Measurements from ENCODE around the gene PLSCR5.

- TF ChIP-seq, protein P1, sequence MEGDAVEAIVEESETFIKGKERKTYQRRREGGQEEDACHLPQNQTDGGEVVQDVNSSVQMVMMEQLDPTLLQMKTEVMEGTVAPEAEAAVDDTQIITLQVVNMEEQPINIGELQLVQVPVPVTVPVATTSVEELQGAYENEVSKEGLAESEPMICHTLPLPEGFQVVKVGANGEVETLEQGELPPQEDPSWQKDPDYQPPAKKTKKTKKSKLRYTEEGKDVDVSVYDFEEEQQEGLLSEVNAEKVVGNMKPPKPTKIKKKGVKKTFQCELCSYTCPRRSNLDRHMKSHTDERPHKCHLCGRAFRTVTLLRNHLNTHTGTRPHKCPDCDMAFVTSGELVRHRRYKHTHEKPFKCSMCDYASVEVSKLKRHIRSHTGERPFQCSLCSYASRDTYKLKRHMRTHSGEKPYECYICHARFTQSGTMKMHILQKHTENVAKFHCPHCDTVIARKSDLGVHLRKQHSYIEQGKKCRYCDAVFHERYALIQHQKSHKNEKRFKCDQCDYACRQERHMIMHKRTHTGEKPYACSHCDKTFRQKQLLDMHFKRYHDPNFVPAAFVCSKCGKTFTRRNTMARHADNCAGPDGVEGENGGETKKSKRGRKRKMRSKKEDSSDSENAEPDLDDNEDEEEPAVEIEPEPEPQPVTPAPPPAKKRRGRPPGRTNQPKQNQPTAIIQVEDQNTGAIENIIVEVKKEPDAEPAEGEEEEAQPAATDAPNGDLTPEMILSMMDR (IDR thresholded peaks at IDR 0.05) = no peak
- TF ChIP-seq POLR2AphosphoS5 (IDR thresholded peaks at IDR 0.05) = no peak
- TF ChIP-seq EP300 (IDR thresholded peaks at IDR 0.05; ENCODE audit: low read depth) = no peak
Measured at GRCh38 chr3:146542978-146543377, 62.2 kb downstream of the PLSCR5 start.

Data from transverse colon (tissue), 4 donors.